ENCODE data around the gene CYFIP1. TPM values are rescaled to one million over a fixed set of nuclear protein-coding genes. Genes with fewer than 3 reads are reported as not detected.

CYFIP1 gene
- total RNA-seq, 1 experiment from 2014 or later: 79.2 TPM

DNA sequence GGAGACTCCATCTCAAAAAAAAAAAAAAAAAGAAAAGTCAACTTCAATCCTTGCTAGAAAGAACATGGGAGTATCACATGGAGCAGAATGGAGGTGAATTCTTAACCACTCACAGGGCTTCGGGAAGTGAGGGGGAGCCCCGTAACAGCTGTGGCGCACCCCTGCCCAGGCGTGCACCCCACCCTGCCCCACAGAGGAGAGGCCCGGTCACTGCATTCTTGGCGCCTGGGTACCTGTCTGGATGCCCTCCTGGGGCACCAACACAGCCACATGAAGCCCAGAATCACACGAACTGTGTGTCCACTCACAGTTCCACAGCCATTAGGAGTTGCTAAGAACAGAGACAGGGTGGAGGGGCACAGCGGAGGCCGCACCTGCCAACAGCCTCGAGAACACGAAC is 89.9 kb downstream of the CYFIP1 start (continued):
- TF ChIP-seq, protein P1, sequence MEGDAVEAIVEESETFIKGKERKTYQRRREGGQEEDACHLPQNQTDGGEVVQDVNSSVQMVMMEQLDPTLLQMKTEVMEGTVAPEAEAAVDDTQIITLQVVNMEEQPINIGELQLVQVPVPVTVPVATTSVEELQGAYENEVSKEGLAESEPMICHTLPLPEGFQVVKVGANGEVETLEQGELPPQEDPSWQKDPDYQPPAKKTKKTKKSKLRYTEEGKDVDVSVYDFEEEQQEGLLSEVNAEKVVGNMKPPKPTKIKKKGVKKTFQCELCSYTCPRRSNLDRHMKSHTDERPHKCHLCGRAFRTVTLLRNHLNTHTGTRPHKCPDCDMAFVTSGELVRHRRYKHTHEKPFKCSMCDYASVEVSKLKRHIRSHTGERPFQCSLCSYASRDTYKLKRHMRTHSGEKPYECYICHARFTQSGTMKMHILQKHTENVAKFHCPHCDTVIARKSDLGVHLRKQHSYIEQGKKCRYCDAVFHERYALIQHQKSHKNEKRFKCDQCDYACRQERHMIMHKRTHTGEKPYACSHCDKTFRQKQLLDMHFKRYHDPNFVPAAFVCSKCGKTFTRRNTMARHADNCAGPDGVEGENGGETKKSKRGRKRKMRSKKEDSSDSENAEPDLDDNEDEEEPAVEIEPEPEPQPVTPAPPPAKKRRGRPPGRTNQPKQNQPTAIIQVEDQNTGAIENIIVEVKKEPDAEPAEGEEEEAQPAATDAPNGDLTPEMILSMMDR (IDR thresholded peaks at IDR 0.05): no peak
- no peak for TF ChIP-seq ZNF219 (CRISPR knock-in tag; IDR thresholded peaks at IDR 0.05; ENCODE audit: borderline replicate concordance)
- no peak for TF ChIP-seq MXD4 (CRISPR knock-in tag; IDR thresholded peaks at IDR 0.05; ENCODE audit: borderline replicate concordance)
- no peak for TF ChIP-seq MYBL2 (CRISPR knock-in tag; IDR thresholded peaks at IDR 0.05)
- TF ChIP-seq, protein P2, sequence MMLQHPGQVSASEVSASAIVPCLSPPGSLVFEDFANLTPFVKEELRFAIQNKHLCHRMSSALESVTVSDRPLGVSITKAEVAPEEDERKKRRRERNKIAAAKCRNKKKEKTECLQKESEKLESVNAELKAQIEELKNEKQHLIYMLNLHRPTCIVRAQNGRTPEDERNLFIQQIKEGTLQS (CRISPR knock-in tag; conservative IDR thresholded peaks at IDR 0.05): no peak
- TF ChIP-seq, protein P3, sequence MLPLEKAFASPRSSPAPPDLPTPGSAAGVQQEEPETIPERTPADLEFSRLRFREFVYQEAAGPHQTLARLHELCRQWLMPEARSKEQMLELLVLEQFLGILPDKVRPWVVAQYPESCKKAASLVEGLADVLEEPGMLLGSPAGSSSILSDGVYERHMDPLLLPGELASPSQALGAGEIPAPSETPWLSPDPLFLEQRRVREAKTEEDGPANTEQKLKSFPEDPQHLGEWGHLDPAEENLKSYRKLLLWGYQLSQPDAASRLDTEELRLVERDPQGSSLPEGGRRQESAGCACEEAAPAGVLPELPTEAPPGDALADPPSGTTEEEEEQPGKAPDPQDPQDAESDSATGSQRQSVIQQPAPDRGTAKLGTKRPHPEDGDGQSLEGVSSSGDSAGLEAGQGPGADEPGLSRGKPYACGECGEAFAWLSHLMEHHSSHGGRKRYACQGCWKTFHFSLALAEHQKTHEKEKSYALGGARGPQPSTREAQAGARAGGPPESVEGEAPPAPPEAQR (CRISPR knock-in tag; IDR thresholded peaks at IDR 0.05): no peak
- TF ChIP-seq KAT7 (CRISPR knock-in tag; IDR thresholded peaks at IDR 0.05; ENCODE audit: borderline replicate concordance): no peak
- TF ChIP-seq, protein P4, sequence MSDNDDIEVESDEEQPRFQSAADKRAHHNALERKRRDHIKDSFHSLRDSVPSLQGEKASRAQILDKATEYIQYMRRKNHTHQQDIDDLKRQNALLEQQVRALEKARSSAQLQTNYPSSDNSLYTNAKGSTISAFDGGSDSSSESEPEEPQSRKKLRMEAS (CRISPR knock-in tag; IDR thresholded peaks at IDR 0.05): no peak
- TF ChIP-seq ZNF416 (CRISPR knock-in tag; IDR thresholded peaks at IDR 0.05): no peak
- no peak for TF ChIP-seq NFE2L1 (CRISPR knock-in tag; IDR thresholded peaks at IDR 0.05)

DNA sequence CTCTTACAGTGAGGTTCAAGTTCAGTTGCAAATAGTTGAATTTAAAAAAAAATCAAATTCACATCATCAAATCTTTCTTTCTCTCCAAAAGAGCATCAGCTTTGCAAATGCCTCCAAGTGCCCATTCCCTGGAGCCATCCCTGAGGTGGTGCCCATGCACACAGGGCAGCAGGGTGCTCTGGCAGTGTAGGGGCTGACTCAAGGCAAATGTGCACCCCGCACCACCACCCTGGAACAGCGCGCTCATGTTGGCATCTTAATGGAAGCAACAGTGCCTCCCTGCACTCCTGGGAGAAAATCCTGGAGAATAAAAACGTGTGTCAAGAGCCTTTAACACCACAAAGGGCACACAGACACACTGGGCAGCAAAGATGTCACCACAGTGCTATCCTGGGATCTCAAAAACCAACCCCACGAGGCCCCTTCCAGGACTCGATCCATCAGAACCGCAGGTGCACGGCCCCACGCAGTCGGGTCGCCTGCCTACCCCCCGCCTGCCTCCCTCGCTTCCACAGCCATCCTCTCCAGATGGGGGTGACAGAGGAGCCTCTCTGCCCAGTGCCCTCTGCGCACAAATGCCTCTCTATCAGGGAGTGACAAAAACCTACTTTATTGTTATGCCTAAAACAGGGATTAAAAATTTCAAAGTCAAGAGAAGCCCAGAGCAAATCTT is 90.9 kb downstream of the CYFIP1 start:
- DNase-seq (ENCODE audit: low spot score): no peak
- no peaks in the 10 kb centered on the region for H3K27me3 Mint-ChIP-seq (ENCODE audit: low read depth)
- ChIA-PET POLR2A (no interaction called here), CTCF (interaction anchor here (0.7 kb wide), 1 partner anchor 33 kb away, joined by 4 read pairs; no protein-coding TSS in a partner anchor)
- H3K36me3 Mint-ChIP-seq: peaks cover 27% of the 10 kb centered on the region; the same call in 1 of the 2 replicates
- H3K9me3 Mint-ChIP-seq: no peaks in the 10 kb centered on the region
- no peak for TF ChIP-seq ZNF121 (CRISPR knock-in tag; IDR thresholded peaks at IDR 0.05)
- no peak for TF ChIP-seq ZNF232 (CRISPR knock-in tag; IDR thresholded peaks at IDR 0.05)
- TF ChIP-seq ZNF423 (CRISPR knock-in tag; IDR thresholded peaks at IDR 0.05): no peak
- TF ChIP-seq SP1 (CRISPR knock-in tag; conservative IDR thresholded peaks at IDR 0.05): no peak
- TF ChIP-seq, protein P5, sequence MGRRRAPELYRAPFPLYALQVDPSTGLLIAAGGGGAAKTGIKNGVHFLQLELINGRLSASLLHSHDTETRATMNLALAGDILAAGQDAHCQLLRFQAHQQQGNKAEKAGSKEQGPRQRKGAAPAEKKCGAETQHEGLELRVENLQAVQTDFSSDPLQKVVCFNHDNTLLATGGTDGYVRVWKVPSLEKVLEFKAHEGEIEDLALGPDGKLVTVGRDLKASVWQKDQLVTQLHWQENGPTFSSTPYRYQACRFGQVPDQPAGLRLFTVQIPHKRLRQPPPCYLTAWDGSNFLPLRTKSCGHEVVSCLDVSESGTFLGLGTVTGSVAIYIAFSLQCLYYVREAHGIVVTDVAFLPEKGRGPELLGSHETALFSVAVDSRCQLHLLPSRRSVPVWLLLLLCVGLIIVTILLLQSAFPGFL (CRISPR knock-in tag; IDR thresholded peaks at IDR 0.05; ENCODE audit: borderline replicate concordance): no peak
- H3K4me3 Mint-ChIP-seq: no peak overlapping the region
- no peak overlapping the region; the same call in 1 of the 2 replicates for H3K27ac Mint-ChIP-seq
- ATAC-seq: no peak
- peaks cover 9% of the 10 kb centered on the region for H3K4me1 Mint-ChIP-seq

DNA sequence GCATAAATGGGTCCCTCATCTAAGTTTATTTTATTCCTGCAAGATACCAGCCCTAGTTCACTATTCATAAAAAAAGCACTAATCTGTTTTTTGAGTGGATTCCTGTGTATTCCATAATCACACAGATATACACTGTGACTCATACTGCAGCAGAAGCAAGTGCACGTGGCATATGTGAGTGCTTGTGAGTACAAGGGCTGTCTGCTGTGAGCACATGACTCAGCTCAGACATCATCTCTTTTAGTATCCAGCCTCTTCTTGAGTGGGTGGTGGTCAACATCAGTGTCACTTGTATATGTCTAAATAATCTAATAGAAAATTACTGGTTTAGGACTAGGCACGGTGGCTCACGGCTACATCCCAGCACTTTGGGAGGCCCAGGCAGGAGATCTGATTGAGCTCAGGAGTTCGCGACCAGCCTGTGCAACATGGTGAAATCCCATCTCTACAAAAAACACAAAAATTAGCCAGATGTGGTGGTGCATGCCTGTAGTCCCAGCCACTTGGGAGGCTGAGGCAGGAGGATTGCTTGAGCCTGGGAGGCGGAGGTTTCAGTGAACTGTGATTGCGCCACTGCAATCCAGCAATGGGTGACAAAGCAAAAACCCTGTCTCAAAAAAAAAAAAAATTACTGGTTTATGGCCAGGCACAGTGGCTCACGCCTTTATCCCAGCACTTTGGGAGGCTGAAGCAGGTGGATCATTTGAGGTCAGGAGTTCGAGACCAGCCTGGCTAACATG is 91.9 kb downstream of the CYFIP1 start:
- no peaks in the 10 kb centered on the region for H3K9me3 Mint-ChIP-seq
- H3K27ac Mint-ChIP-seq: no peak overlapping the region
- no peaks in the 10 kb centered on the region for H3K27me3 Mint-ChIP-seq (ENCODE audit: low read depth)
- no peak for DNase-seq (ENCODE audit: low spot score)
- peaks cover 9% of the 10 kb centered on the region for H3K4me1 Mint-ChIP-seq
- no peak for ATAC-seq
- CTCF ChIA-PET: no interaction called here
- H3K4me3 Mint-ChIP-seq: no peak overlapping the region
- POLR2A ChIA-PET: no interaction called here
- H3K36me3 Mint-ChIP-seq: peaks cover 21% of the 10 kb centered on the region; the same call in 1 of the 2 replicates
- TF ChIP-seq, protein P6, sequence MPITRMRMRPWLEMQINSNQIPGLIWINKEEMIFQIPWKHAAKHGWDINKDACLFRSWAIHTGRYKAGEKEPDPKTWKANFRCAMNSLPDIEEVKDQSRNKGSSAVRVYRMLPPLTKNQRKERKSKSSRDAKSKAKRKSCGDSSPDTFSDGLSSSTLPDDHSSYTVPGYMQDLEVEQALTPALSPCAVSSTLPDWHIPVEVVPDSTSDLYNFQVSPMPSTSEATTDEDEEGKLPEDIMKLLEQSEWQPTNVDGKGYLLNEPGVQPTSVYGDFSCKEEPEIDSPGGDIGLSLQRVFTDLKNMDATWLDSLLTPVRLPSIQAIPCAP (CRISPR knock-in tag; IDR thresholded peaks at IDR 0.05): no peak
- TF ChIP-seq TCF7 (CRISPR knock-in tag; IDR thresholded peaks at IDR 0.05; ENCODE audit: low read depth) (no peak), ATF1 (CRISPR knock-in tag; IDR thresholded peaks at IDR 0.05) (no peak), TEAD4 (CRISPR knock-in tag; IDR thresholded peaks at IDR 0.05) (no peak), CBFB (CRISPR knock-in tag; IDR thresholded peaks at IDR 0.05; ENCODE audit: low read depth) (no peak)

Data from WTC11 (cell line).